Testis (tissue), 3 donors: Measurements from ENCODE around the gene RNF213. TPM values are rescaled to one million over a fixed set of nuclear protein-coding genes. Genes with fewer than 3 reads are reported as not detected.

ENCODE experiments used
- DNase-seq: peaks from one replicate; pipeline ENCODE4 v3.0.0-alpha.2; 2019
- H3K27ac ChIP-seq, 2 donors: fragments of 200-600 bp; sonication (generic); one replicate each; pipeline ENCODE4 v1.5.1; 2019
- H3K27me3 ChIP-seq: fragments of 200-600 bp; sonication (generic); one replicate; pipeline ENCODE4 v1.5.1; 2019
- H3K36me3 ChIP-seq: fragments of 200-600 bp; sonication (generic); one replicate; pipeline ENCODE4 v1.5.1; 2017; ENCODE audit warnings: low read depth; ENCODE audit errors: missing control alignments
- H3K4me1 ChIP-seq: fragments of 200-600 bp; sonication (generic); one replicate; pipeline ENCODE4 v1.5.1; 2019
- H3K4me3 ChIP-seq, 2 donors: fragments of 200-600 bp; sonication (generic); one replicate each; pipeline ENCODE4 v1.5.1; 2017 to 2019
- H3K9me3 ChIP-seq: fragments of 200-600 bp; sonication (generic); one replicate; pipeline ENCODE4 v1.5.1; 2017
- POLR2A ChIP-seq: fragments of 450-650 bp; IDR thresholded peaks from one replicate; pipeline ENCODE4 v1.6.1; 2017; ENCODE audit warnings: antibody characterized with exemption, mild to moderate bottlenecking, moderate library complexity
- WGBS, 2 donors: methylation state at CpG; one replicate each; pipeline ENCODE4 v1.1.5; 2018; 5-methylcytosine and 5-hydroxymethylcytosine counted together
- intact Hi-C: fragments of 100-400 bp; cut with DNase I; formaldehyde crosslinking; loops from one replicate; pipeline ENCODE4 v1.15.1; 2023; ENCODE audit warnings: low total_unique reads
- polyA plus RNA-seq: library from polyadenylated mRNA; stranded (reverse); fragments of 350-450 nt; fragmentation: Illumina TruSeq; extraction: RNeasy Lipid Tissue Mini Kit (QIAGEN cat#74804); gene quantifications from one replicate; pipeline ENCODE4 v1.2.3, GENCODE V29; 2014; ENCODE audit warnings: low read depth, low replicate concordance; ENCODE audit not compliant: insufficient read depth
- total RNA-seq, 2 donors: library from RNA; depleted of rRNA; stranded (reverse); fragments of >200 nt; gene quantifications; one replicate each; pipeline ENCODE4 v1.2.3, GENCODE V29; 2016
- TF ChIP-seq, protein P1 (sequence below), 3 experiments: fragments of 450-650 bp in 2 of 3; fragments of 200-600 bp in 1 of 3; sonication (generic) in 1 of 3; IDR thresholded peaks; one replicate each; pipeline ENCODE4 v1.5.1; 2016 to 2019; ENCODE audit warnings: antibody characterized with exemption in 3 of 3, mild to moderate bottlenecking in 2 of 3, moderate library complexity in 1 of 3

RNF213 gene
- total and polyA plus RNA-seq, 3 donors from 2014 or later, result 25.3 to 68.9 (median 66.9) TPM

- intact Hi-C loops, result no loop called here
- WGBS, 2 donors, result 87 to 92% methylated on average over 11 of the region's 11 CpGs
- H3K36me3 ChIP-seq, result no peaks in the 10 kb centered on the region
These were observed 36.7 kb upstream of the RNF213 start for GRCh38 chr17:80223838-80224497.

DNA sequence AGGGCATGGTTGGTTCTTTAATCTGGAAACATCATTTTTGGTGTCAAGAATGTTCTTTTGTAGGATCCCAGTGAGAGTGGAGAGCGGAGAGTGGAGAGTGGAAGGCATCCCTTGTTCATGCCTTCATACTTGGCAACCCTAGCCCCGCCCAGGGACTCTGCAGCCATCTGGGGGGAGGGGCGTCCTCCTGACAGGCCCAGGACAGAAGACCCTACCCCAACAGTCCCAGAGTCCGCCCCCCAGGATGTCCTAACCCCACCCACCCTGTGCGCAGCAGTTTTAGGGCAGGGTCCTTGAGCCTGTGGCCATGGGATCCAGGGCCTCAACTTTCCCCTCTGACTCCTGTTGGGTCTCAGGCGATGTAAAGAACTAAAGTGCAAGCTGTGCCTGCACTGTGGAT, 36.0 kb upstream of the RNF213 start:
- Histone ChIP-seq H3K4me3 (no peak overlapping the region), H3K36me3 (no peaks in the 10 kb centered on the region), H3K4me1 (peaks cover 6% of the 10 kb centered on the region), H3K27ac (no peak overlapping the region), H3K9me3 (no peaks in the 10 kb centered on the region), H3K27me3 (no peaks in the 10 kb centered on the region)
- TF ChIP-seq, protein P1, sequence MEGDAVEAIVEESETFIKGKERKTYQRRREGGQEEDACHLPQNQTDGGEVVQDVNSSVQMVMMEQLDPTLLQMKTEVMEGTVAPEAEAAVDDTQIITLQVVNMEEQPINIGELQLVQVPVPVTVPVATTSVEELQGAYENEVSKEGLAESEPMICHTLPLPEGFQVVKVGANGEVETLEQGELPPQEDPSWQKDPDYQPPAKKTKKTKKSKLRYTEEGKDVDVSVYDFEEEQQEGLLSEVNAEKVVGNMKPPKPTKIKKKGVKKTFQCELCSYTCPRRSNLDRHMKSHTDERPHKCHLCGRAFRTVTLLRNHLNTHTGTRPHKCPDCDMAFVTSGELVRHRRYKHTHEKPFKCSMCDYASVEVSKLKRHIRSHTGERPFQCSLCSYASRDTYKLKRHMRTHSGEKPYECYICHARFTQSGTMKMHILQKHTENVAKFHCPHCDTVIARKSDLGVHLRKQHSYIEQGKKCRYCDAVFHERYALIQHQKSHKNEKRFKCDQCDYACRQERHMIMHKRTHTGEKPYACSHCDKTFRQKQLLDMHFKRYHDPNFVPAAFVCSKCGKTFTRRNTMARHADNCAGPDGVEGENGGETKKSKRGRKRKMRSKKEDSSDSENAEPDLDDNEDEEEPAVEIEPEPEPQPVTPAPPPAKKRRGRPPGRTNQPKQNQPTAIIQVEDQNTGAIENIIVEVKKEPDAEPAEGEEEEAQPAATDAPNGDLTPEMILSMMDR (IDR thresholded peaks at IDR 0.05), result no peak
- no peak for TF ChIP-seq POLR2A
- 86 to 93% methylated on average over 6 of the region's 6 CpGs for WGBS, 2 donors
- no peak for DNase-seq
- intact Hi-C loops, result no loop called here

More at GRCh38 chr17:80223838-80224497, 36.7 kb upstream of the RNF213 start:
- no peaks in the 10 kb centered on the region for H3K9me3 ChIP-seq
- peaks cover 12% of the 10 kb centered on the region for H3K4me1 ChIP-seq
- no peak for TF ChIP-seq POLR2A
- TF ChIP-seq, protein P1 (IDR thresholded peaks at IDR 0.05), result no peak
- no peak for DNase-seq
- no peaks in the 10 kb centered on the region for H3K27me3 ChIP-seq
- H3K4me3 ChIP-seq, result no peak overlapping the region
- H3K27ac ChIP-seq, result no peak overlapping the region

DNA sequence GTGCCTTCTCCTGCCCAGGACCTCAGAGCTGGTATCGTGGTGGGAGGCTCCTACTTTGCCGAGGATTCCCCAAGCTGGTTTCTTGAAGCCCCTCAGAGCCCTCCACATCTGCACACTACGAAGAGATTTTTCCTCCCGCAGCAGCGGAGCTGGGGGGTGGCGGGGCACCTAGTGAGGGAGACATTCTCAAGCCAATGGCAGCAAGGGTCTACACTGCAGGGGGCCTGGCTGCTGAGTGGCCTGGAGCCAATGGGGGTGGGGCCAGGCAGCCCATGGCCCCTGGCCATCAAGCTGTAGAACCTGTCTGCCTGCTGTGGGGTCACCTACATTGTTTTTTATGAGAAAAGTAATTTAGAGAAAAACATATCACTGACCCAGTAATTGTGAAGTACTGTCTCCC, 35.4 kb upstream of the RNF213 start:
- WGBS, 2 donors, result 90 to 91% methylated on average over 3 to 6 of the region's 6 CpGs
- Histone ChIP-seq H3K9me3 (no peaks in the 10 kb centered on the region), H3K36me3 (no peaks in the 10 kb centered on the region), H3K4me3 (no peak overlapping the region), H3K4me1 (peaks cover 3% of the 10 kb centered on the region), H3K27me3 (no peaks in the 10 kb centered on the region), H3K27ac (no peak overlapping the region)
- no peak for DNase-seq
- TF ChIP-seq, protein P1 (IDR thresholded peaks at IDR 0.05), result no peak
- no peak for TF ChIP-seq POLR2A
- intact Hi-C loops, result no loop called here

GRCh38 chr17:80227156-80227555, 33.5 kb upstream of the RNF213 start:
- no peaks in the 10 kb centered on the region for H3K36me3 ChIP-seq
- H3K27me3 ChIP-seq, result no peaks in the 10 kb centered on the region
- intact Hi-C loops, result no loop called here
- TF ChIP-seq POLR2A, result no peak
- TF ChIP-seq, protein P1 (IDR thresholded peaks at IDR 0.05), result no peak
- no peaks in the 10 kb centered on the region for H3K4me1 ChIP-seq
- no peaks in the 10 kb centered on the region for H3K9me3 ChIP-seq
- no peak overlapping the region for H3K27ac ChIP-seq
- DNase-seq, result no peak
- whole genome bisulfite sequencing, 2 donors, result 84 to 95% methylated on average over 4 of the region's 4 CpGs
- no peak overlapping the region for H3K4me3 ChIP-seq

GRCh38 chr17:80227666-80228065, 33.0 kb upstream of the RNF213 start:
- H3K9me3 ChIP-seq, result no peaks in the 10 kb centered on the region
- no peaks in the 10 kb centered on the region for H3K36me3 ChIP-seq
- WGBS, 2 donors, result 95 to 96% methylated on average over 9 to 11 of the region's 11 CpGs
- no peak overlapping the region for H3K4me3 ChIP-seq
- TF ChIP-seq, protein P1 (IDR thresholded peaks at IDR 0.05), result no peak
- no peak for TF ChIP-seq POLR2A
- DNase-seq, result no peak
- intact Hi-C loops, result no loop called here
- no peaks in the 10 kb centered on the region for H3K4me1 ChIP-seq
- H3K27me3 ChIP-seq, result no peaks in the 10 kb centered on the region
- no peak overlapping the region for H3K27ac ChIP-seq
